ENCODE data around the gene ARHGAP36.

ARHGAP36 gene, protein sequence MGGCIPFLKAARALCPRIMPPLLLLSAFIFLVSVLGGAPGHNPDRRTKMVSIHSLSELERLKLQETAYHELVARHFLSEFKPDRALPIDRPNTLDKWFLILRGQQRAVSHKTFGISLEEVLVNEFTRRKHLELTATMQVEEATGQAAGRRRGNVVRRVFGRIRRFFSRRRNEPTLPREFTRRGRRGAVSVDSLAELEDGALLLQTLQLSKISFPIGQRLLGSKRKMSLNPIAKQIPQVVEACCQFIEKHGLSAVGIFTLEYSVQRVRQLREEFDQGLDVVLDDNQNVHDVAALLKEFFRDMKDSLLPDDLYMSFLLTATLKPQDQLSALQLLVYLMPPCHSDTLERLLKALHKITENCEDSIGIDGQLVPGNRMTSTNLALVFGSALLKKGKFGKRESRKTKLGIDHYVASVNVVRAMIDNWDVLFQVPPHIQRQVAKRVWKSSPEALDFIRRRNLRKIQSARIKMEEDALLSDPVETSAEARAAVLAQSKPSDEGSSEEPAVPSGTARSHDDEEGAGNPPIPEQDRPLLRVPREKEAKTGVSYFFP
- total RNA-seq: 0 reads per million in 2 experiments

DNA sequence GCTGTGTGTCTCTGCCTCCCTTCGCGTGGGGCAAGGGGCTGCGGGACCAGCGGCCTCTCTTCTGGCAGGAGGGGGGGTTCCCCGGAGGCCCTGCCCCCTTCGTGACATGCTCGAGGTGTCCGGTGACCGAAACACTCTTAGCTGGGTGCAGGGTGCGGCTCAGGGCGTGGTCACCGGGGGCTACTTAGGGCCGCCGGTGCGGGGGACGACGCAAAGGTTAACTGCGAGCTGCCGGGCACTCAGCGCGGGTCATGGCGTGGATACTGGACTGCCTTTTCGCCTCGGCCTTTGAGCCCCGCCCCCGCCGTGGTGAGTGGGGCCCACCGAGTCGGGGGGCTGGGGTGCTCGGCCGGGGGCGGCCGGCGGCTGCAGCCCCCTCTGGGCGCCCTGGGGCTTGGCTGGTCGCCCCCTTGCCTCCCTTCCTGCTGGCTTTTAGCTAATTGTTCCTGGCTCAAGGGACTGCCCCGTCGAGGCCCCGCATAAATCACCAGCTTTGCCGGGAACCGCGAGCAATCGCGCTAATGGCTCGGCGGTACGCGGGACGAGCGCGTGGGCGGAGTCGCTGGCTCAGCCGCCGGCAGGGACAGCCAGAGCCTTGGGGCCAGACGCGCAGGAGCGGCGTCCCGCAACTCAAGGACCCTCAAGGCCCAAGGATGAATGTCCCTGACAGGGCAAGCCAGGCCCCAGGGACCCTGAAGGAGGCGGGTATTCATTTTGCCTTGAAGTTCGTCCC, at the start of gene ARHGAP36:
Gene ARHGAP36 (plus strand): TSS at position 211 of the 733 bp plus-strand sequence. CDS start 23,320 bp downstream, outside the sequence.
- DNase-seq (ENCODE audit: low read depth): no peak

DNA sequence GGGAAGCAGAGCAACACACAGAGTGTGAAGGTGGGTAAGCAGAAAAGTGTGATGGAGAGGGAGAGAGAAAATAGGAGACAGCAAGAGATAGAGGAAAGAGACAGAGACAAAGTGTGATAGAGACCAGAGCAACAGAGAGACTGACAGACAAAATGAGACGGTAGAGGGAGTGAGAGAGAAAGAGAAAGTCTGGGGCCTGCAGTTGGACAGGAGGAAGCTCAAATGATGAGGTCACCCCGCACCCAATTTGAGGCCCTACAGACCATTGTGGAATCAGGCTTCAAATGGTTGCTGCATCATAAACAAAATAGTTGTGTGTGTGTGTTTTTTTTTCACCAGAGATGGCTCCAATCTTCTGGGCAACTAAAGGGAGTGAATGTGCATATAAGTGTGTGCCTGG, 48.0 kb upstream of the ARHGAP36 start:
- DNase-seq (ENCODE audit: low read depth): no peak

- DNase-seq (ENCODE audit: low read depth): no peak
These were observed 32.8 kb upstream of the ARHGAP36 start for GRCh38 chrX:131025336-131025735.

DNA sequence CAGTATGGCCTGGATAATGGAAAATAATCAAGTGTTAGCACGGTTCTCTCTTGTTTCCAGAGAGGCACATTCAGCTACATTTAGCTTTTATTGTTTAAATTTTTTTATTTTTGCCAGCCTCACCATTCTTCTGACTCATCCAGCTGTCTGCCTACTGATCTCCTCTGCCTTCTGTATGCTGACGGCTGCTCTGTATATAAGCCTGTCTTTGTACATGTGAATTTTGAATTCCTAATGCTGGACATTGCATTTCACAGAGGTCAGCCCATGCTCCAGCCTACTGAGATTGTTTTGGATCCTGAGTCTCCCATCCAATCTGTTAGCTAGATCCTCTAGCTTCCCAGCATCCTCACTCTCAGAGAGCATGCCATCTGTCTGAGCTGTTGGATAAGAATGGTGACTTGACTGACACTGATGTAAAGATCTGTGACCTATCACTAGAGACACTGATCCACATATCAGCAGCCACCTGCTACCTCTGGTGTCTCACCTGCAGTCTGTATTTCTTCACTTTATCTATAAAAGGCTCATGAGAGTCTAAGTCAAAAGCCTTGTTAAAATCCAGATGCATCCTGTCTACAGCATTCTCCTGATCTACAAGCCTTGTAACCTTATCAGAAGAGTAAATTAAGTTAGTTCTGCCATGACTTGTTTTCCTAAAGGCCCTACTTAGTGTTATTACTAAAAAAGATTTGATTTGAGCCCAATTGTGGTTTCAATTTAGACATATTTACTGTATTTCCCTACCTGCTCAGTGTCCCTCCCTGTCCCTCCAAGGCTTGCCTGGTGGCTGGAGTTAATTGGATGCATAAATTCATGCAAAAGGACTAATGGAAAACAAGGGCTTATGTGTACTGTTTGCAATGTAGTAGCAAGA, 25.6 kb upstream of the ARHGAP36 start:
- no peak for DNase-seq (ENCODE audit: low read depth)

DNA sequence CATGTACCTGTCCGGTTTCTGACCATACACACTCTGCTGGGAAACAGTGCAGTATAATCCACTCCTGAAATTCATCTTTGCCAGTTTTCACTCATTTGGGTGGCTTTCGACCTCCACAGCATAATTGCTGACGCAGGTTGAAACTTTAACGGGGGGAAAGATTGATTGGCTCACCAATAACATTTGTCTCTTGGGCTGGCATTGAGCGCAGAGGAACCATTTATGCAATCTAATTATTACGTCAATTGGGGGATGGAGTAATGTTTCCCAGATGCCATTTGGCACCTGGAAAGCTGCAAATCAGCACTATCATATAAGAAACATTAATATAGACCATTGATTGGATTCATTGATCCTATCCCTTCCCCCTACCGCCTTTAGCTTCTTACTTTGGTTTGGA, 24.1 kb upstream of the ARHGAP36 start:
- DNase-seq (ENCODE audit: low read depth): no peak

DNA sequence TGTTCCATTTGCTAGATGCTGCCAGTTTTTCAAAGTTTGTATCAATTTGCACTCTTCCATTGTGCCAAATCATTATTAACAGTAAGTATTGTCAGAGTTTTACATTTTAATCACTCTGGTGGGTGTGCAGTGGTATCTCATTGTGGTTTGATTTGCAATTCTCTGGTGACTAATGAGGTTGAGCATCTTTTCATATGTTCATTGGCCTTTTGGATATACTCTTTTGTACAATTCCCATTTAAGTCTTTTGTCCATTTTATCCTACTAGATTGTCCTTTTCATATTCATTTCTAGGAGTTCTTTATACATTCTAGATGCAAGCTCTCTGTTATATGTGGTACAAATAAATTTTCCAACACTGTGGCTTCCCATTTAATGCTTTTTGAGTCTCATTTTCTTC, 17.4 kb upstream of the ARHGAP36 start:
- no peak for DNase-seq (ENCODE audit: low read depth)

GRCh38 chrX:131041667-131042066, 16.5 kb upstream of the ARHGAP36 start:
- DNase-seq (ENCODE audit: low read depth): no peak

DNA sequence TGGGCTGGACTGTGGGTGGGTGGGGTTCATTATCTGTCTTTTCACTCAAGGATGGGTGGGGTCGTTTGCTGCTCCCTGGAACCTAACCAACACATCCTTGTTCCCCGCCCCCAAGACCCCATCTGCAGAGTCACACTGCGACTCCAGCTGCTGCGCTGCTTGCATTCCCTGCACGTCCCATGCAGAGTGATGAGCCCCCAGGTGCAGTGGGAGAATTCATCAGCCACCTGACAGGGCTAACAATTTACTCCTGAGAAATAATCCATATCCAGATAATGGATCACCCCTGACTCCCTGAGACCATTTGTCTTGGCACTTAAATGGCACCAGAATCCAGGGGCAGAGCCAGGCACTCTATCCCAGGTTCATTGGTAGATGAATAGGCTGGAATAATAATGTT, 12.4 kb upstream of the ARHGAP36 start:
- no peak for DNase-seq (ENCODE audit: low read depth)

GRCh38 chrX:131046596-131046995, 11.6 kb upstream of the ARHGAP36 start:
- no peak for DNase-seq (ENCODE audit: low read depth)

DNA sequence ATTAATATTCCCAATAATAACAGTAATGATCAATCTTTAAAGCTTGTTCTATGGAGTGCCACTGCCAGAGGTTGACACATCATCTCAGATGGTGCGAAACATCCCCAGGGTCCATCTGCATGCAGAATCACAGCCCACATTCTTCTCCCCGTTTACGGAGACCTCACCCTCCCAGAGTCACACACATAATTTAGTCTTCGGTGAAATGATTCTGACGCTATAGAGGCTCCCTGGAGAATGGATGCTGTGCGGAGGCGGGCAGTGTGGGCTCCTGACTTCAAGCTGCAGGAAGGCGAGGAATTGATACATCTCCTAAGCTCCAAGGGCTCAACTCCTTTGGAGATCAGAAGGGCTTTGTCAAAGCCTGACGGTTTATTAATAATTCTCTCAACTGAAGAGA, 11.0 kb upstream of the ARHGAP36 start:
- DNase-seq (ENCODE audit: low read depth): no peak

GRCh38 chrX:131053076-131053475, 5.1 kb upstream of the ARHGAP36 start:
- DNase-seq (ENCODE audit: low read depth): no peak

- no peak for DNase-seq (ENCODE audit: low read depth)
These were observed 3.2 kb upstream of the ARHGAP36 start for GRCh38 chrX:131054906-131055305.

DNA sequence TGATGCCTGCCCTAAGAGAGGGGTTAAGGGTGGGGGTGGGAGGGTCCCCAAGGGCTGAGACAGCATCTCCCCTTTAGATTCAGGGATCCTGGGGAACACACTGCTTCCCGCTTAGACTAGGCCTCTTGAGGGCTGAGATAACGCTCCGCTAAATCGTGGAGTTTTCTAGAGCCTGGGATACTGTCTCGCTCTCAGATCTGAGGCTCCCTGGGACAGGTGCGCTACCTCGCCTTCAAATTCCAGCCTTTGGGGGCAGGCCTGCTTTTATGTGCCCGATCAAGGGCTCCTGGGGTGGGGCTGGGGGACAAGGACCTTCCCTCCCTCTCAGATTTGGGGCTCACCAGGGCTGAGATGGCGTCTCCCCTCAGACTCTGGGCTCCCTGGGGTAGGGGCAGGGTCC, 440 bp upstream of the ARHGAP36 start:
- no peak for DNase-seq (ENCODE audit: low read depth)

DNA sequence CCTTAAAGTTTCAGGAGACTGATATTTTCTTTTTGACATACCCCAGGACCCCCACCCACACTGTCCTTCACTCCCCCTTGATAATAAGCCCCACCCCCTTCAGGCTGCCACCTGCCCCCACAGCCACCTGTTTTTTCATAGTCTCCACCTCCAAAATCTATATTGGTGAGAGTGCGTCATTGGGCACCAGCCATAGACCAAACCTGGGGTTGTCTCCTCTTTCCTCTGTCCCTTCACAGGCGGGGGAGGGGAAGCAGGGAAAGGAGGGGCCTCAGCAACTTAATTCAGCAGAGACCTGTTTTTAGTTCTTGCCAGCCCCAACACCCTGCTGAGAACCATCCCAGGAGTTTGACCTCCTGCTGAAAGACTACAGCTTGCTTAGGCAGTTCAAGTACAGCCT, 1.1 kb downstream of the ARHGAP36 start:
- no peak for DNase-seq (ENCODE audit: low read depth)

GRCh38 chrX:131060147-131060546, 2.0 kb downstream of the ARHGAP36 start:
- DNase-seq (ENCODE audit: low read depth): no peak

GRCh38 chrX:131061306-131061705, 3.2 kb downstream of the ARHGAP36 start:
- DNase-seq (ENCODE audit: low read depth): no peak

DNA sequence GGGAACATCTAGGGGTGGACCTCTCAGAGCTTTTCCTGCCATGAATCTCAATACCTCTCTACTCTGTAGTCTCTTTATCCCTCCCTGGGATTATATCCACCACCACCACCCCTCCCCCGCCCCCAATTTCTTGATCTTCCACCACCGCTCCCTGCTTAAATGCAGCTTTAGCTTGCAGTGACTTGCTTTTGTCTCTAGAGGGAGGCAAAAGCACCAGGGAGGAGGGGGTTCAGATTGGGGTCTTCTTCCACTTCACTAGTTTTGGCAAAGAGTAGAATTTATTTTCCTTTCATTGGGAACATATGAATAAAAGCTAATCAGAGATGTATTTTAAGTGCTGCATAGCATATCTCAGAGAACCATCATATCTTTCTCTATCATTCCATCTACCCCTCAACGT, 5.5 kb downstream of the ARHGAP36 start:
- no peak for DNase-seq (ENCODE audit: low read depth)

- no peak for DNase-seq (ENCODE audit: low read depth)
These were observed 8.1 kb downstream of the ARHGAP36 start for GRCh38 chrX:131066237-131066636.

DNA sequence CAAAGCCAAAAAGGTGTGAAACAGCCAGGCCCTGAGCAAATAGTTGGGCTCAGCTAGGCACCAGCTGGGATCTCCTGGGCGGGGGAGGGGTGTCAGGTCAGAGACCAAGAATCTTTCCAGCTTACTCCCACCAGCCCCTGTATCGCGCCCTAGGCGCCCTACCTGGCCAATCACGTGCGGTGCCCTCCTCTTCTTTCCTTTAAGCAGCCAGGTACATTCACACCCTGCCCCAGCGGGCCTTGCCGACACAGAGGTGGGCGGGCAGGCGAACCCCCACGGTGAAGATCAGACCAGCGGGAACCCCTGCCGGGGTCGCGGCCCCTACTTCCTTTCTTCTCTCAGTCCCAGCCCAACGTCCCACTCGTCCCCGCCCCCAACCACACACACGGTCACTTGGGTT, 9.1 kb downstream of the ARHGAP36 start:
- DNase-seq (ENCODE audit: low read depth): no peak

GRCh38 chrX:131067846-131068745, 9.9 kb downstream of the ARHGAP36 start:
- DNase-seq (ENCODE audit: low read depth): no peak

Data from T follicular helper cell (primary cell).